ENCODE data around the gene NALCN. TPM values are rescaled to one million over a fixed set of nuclear protein-coding genes. Genes with fewer than 3 reads are reported as not detected.

NALCN gene
- total and polyA plus RNA-seq, 4 donors: 0.11 to 0.64 (median 0.37) TPM

DNA sequence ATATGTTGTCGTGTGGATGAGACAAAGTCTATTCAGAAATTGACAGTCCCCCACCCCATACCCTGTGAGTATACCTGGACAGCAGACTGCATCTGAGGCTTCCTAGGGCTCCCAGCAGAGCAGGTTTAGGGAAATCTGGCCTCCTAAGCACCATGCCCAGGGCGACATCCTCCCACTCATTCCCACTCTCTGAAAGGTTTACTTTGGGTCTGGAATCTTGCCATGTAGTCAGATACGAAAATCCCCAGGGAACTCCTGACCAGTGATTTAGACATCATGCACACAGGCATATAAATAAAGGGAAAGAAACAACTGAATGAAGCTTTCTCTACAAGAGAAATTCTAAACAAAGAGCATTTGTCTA, 717 bp upstream of the NALCN start:
- Histone ChIP-seq H3K27ac (ENCODE audit: low read depth in 1 of 2, low read length in 1 of 2) (no peak overlapping the region), H3K4me1 (ENCODE audit: control insufficient read depth in 5 of 5, insufficient read depth in 5 of 5, low read length in 5 of 5) (peaks cover 0 to 5% (median 0%) of the 10 kb centered on the region in 5 donors), H3K36me3 (ENCODE audit: control insufficient read depth in 4 of 4, insufficient read depth in 4 of 4, low read length in 4 of 4) (no peaks in the 10 kb centered on the region), H3K27me3 (ENCODE audit: control insufficient read depth in 3 of 3, insufficient read depth in 3 of 3, low read length in 2 of 3) (peaks cover 8 to 37% (median 23%) of the 10 kb centered on the region in 3 donors), H3K4me3 (no peak overlapping the region), H3K9me3 (ENCODE audit: control insufficient read depth in 4 of 4, insufficient read depth in 3 of 4, low read length in 3 of 4) (no peaks in the 10 kb centered on the region), H3K9ac (ENCODE audit: insufficient read depth in 1 of 2, low read length in 2 of 2) (no peak overlapping the region)
- DNase-seq (peak in 1 of 3 donors; percentile 1), ATAC-seq (ENCODE audit: insufficient read depth, low FRiP score) (peak; percentile 17)
- TF ChIP-seq, protein P1, sequence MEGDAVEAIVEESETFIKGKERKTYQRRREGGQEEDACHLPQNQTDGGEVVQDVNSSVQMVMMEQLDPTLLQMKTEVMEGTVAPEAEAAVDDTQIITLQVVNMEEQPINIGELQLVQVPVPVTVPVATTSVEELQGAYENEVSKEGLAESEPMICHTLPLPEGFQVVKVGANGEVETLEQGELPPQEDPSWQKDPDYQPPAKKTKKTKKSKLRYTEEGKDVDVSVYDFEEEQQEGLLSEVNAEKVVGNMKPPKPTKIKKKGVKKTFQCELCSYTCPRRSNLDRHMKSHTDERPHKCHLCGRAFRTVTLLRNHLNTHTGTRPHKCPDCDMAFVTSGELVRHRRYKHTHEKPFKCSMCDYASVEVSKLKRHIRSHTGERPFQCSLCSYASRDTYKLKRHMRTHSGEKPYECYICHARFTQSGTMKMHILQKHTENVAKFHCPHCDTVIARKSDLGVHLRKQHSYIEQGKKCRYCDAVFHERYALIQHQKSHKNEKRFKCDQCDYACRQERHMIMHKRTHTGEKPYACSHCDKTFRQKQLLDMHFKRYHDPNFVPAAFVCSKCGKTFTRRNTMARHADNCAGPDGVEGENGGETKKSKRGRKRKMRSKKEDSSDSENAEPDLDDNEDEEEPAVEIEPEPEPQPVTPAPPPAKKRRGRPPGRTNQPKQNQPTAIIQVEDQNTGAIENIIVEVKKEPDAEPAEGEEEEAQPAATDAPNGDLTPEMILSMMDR (IDR thresholded peaks at IDR 0.05; ENCODE audit: control extremely low read depth, extremely low read depth): no peak
- WGBS, 2 donors: 17 to 30% methylated on average over 3 of the region's 3 CpGs

DNA sequence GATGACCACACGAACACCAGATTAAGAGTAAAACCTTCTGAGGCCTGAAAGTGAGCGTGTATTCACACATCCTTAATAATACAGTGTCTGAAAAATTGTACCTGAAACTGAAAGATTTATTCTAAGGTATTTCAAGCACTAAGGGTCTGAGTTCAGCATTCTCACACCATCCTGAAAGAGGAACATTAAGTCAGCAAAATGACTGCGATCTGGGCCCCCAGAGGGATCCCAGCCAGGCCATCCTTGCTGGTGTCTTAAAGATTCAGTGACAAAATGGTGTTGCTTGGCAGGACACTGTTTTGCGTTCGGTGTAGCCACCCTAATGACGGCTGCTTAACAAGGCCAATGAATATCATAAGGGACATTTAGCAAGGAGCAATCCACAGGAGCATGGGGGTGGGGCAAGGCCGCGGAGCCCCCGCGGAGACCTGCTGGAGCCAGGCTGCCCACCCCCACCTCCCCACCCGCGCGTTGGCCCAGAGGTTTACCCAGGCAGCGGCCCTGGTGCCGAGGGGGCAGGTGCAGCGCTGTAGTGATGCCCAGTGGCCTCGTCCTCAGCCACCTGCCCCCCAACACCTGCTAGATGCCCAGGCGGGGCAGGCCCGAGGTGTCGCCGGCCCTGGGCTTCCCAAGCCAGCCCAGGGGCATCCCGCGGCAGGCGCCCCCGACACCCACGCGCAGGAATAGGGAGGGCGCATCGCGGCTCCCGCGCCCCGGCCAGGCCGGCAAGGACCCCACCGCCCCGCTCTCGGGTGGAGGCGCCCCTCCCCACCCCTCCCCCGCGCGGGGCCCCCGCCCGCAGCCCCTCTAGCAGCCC, 742 bp downstream of the NALCN start:
- peaks cover 0 to 5% (median 0%) of the 10 kb centered on the region in 5 donors for H3K4me1 ChIP-seq (ENCODE audit: control insufficient read depth in 5 of 5, insufficient read depth in 5 of 5, low read length in 5 of 5)
- H3K9ac ChIP-seq (ENCODE audit: insufficient read depth in 1 of 2, low read length in 2 of 2): no peak overlapping the region
- TF ChIP-seq, protein P1 (IDR thresholded peaks at IDR 0.05; ENCODE audit: control extremely low read depth, extremely low read depth): no peak
- no peak for DNase-seq
- H3K27ac ChIP-seq (ENCODE audit: low read depth in 1 of 2, low read length in 1 of 2): no peak overlapping the region
- no peaks in the 10 kb centered on the region for H3K9me3 ChIP-seq (ENCODE audit: control insufficient read depth in 4 of 4, insufficient read depth in 3 of 4, low read length in 3 of 4)
- H3K4me3 ChIP-seq: no peak overlapping the region
- peak; percentile 7 for ATAC-seq (ENCODE audit: insufficient read depth, low FRiP score)
- H3K36me3 ChIP-seq (ENCODE audit: control insufficient read depth in 4 of 4, insufficient read depth in 4 of 4, low read length in 4 of 4): no peaks in the 10 kb centered on the region
- WGBS, 2 donors: 16% methylated on average over 43 of the region's 43 CpGs
- peaks cover 8 to 37% (median 23%) of the 10 kb centered on the region in 3 donors for H3K27me3 ChIP-seq (ENCODE audit: control insufficient read depth in 3 of 3, insufficient read depth in 3 of 3, low read length in 2 of 3)

DNA sequence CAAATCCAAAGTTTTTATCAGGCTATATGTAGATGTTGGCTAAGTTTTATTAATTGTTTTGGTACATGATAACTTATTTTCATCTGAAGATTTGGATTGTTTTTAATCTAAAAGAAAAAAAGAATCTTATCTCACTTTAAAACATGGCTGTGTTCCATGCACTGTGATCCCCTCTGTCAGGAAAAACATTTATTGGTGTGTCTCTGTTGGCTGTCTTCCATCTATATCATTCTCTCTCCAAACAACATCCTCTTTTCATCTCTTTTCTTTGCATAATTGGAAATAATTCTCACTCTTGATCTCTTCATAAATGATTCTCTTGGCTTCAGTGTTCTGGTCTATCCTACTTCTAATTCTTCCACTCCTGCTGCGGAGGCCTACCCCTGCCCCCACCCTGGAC, 4.2 kb downstream of the NALCN start:
- TF ChIP-seq, protein P1 (IDR thresholded peaks at IDR 0.05; ENCODE audit: control extremely low read depth, extremely low read depth): no peak
- 83 to 88% methylated on average over 1 of the region's 1 CpG for WGBS, 2 donors
- Histone ChIP-seq H3K4me3 (no peak overlapping the region), H3K27ac (ENCODE audit: low read depth in 1 of 2, low read length in 1 of 2) (no peak overlapping the region), H3K4me1 (ENCODE audit: control insufficient read depth in 5 of 5, insufficient read depth in 5 of 5, low read length in 5 of 5) (peaks cover 0 to 5% (median 0%) of the 10 kb centered on the region in 5 donors), H3K9me3 (ENCODE audit: control insufficient read depth in 4 of 4, insufficient read depth in 3 of 4, low read length in 3 of 4) (no peaks in the 10 kb centered on the region), H3K9ac (ENCODE audit: insufficient read depth in 1 of 2, low read length in 2 of 2) (no peak overlapping the region), H3K36me3 (ENCODE audit: control insufficient read depth in 4 of 4, insufficient read depth in 4 of 4, low read length in 4 of 4) (no peaks in the 10 kb centered on the region), H3K27me3 (ENCODE audit: control insufficient read depth in 3 of 3, insufficient read depth in 3 of 3, low read length in 2 of 3) (peaks cover 8 to 26% (median 20%) of the 10 kb centered on the region in 3 donors)
- no peak for ATAC-seq (ENCODE audit: insufficient read depth, low FRiP score)
- no peak for DNase-seq

Data from lung (tissue), 12 donors.